Measurements from ENCODE around the gene GRM1. TPM values are rescaled to one million over a fixed set of nuclear protein-coding genes. Genes with fewer than 3 reads are reported as not detected.

The GRM1 gene
- polyA plus RNA-seq, 3 donors from 2014 or later = 0.02 TPM; not detected in 2

DNA sequence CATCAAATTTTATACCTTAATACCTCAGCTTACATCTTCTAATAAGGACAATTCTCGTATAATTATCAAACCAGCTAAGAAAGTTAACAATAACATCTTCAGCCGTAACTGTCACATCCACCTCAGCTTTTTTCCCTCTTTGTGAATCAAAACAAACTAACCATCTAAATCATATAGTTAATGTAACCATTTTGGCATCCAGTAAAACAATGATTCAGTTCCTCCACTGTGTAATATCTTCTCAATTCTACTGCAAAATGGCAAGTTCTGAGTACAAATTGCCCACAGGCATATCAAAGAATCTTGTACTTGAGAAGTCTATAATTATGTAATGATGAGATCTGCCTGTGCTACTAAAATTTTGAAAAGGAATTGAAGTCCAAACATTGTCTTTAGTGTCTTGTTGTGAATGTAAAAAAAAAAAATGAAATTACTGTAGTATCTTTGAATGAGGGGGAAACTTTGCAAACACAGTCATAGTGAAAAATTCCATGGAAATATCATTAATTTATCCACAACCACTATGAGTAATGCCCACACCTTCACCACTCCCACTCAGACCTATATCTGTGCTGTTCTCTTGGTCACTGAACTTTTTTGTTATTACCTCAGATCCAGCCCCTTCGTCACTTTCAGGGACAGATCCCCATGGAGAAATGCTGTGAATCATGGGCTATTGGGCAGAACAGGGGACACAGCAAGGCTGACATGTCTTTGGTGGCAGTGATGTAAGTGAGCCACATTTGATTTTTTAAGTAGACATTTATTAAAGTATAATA, 336.1 kb downstream of the GRM1 start:
- Mint-ChIP-seq H3K4me3 (no peak overlapping the region), H3K27ac (no peak overlapping the region)
- DNase-seq = no peak

DNA sequence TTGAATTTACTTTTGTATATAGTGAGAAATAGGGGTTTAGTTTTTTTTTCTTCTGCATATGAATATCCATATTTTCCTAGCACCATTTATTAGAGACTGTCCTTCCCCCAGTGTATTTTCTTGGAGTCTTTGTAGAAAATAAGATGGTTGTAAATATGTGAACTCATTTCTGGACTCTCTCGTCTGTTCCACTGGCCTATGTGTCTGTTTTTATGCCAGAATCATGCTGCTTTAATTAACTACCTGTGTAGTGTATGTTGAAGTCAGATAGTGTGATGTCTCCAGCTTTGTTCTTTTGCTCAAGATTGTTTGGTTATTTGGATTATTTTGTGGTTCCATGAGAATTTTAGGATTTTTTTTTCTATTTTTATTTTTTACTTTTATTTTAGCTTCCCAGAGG, 338.2 kb downstream of the GRM1 start:
- no peaks in the 10 kb centered on the region for H3K27me3 Mint-ChIP-seq (ENCODE audit: low read depth in 3 of 3)
- H3K4me3 Mint-ChIP-seq = no peak overlapping the region
- no peaks in the 10 kb centered on the region for H3K36me3 Mint-ChIP-seq
- H3K4me1 Mint-ChIP-seq = no peaks in the 10 kb centered on the region
- H3K27ac Mint-ChIP-seq = no peak overlapping the region
- DNase-seq = no peak
- H3K9me3 Mint-ChIP-seq = peaks cover 0 to 13% (median 6%) of the 10 kb centered on the region in 6 donors

More for the DNA sequence above, 336.1 kb downstream of the GRM1 start:
- Mint-ChIP-seq H3K9me3 (peaks cover 0 to 10% (median 3%) of the 10 kb centered on the region in 6 donors), H3K4me1 (no peaks in the 10 kb centered on the region), H3K36me3 (no peaks in the 10 kb centered on the region), H3K27me3 (ENCODE audit: low read depth in 3 of 3) (no peaks in the 10 kb centered on the region)

DNA sequence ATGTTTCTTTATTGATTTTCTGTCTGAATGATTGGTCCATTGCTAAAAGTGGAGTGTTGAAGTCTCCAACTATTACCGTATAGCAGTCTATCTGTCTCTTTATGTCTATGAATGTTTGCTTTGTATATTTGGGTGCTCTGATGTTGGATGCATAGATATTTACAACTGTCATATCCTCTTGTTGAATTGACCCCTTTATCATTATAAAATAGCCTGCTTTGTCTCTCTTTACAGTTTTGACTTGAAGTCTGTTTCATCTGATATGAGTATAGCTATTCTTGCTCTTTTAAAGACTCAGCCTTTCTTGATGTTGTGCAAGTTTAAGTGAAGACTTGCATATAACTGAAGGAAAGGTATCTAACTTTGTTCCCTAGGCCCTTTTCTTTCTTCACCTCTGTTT, 341.0 kb downstream of the GRM1 start:
- no peak overlapping the region for H3K4me3 Mint-ChIP-seq
- no peaks in the 10 kb centered on the region for H3K36me3 Mint-ChIP-seq
- no peak overlapping the region for H3K27ac Mint-ChIP-seq
- no peak for DNase-seq
- no peaks in the 10 kb centered on the region for H3K27me3 Mint-ChIP-seq (ENCODE audit: low read depth in 3 of 3)
- no peaks in the 10 kb centered on the region for H3K4me1 Mint-ChIP-seq
- peaks cover 3 to 26% (median 15%) of the 10 kb centered on the region in 6 donors for H3K9me3 Mint-ChIP-seq

- H3K27ac Mint-ChIP-seq = no peak overlapping the region
- H3K4me3 Mint-ChIP-seq = no peak overlapping the region
- H3K27me3 Mint-ChIP-seq (ENCODE audit: low read depth in 3 of 3) = peaks cover 0 to 4% (median 0%) of the 10 kb centered on the region in 3 donors
- H3K36me3 Mint-ChIP-seq = no peaks in the 10 kb centered on the region
- no peak for DNase-seq
- peaks cover 0 to 22% (median 4%) of the 10 kb centered on the region in 6 donors for H3K9me3 Mint-ChIP-seq
- no peaks in the 10 kb centered on the region for H3K4me1 Mint-ChIP-seq
Measured at GRCh38 chr6:146381486-146381885, 352.6 kb downstream of the GRM1 start.

DNA sequence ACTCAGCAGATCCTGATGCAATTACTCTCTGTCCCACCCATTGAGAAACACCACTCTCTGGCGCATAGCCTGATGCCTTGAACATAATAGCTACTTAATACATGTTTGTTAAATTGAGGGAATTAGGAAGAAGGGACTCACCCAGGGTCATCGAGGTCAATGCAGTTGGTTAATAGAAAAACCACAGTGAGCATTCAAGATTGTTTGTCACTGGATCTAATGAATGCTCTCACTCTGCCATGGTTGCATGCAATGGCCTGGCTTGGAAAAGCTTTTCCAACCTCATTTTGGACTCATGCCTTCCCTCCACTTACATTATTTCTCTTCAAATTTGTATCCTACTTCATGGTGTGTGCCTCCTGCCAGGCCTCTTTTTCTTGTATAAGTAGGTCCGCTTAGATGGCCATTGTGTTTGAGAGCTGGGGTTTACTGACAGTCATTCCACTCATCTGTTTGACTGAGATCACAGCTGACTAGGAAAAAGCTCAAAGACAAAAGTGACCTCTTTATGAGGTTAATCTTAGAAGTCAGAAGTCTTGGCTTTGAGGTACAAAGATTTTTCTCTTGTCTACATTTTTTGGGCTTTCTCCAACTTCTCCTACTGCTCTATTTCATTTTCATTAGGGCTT, 360.0 kb downstream of the GRM1 start:
- Mint-ChIP-seq H3K27me3 (ENCODE audit: low read depth in 3 of 3) (peaks cover 0 to 1% (median 0%) of the 10 kb centered on the region in 3 donors), H3K9me3 (peaks cover 0 to 9% (median under 1%) of the 10 kb centered on the region in 6 donors), H3K36me3 (no peaks in the 10 kb centered on the region), H3K27ac (no peak overlapping the region), H3K4me1 (no peaks in the 10 kb centered on the region), H3K4me3 (no peak overlapping the region)
- no peak for DNase-seq

GRCh38 chr6:146389740-146390139, 360.9 kb downstream of the GRM1 start:
- no peak for DNase-seq
- no peaks in the 10 kb centered on the region for H3K27me3 Mint-ChIP-seq (ENCODE audit: low read depth in 3 of 3)
- no peak overlapping the region for H3K27ac Mint-ChIP-seq
- no peaks in the 10 kb centered on the region for H3K4me1 Mint-ChIP-seq
- H3K36me3 Mint-ChIP-seq = no peaks in the 10 kb centered on the region
- H3K4me3 Mint-ChIP-seq = no peak overlapping the region
- peaks cover 0 to 9% (median 1%) of the 10 kb centered on the region in 6 donors for H3K9me3 Mint-ChIP-seq

DNA sequence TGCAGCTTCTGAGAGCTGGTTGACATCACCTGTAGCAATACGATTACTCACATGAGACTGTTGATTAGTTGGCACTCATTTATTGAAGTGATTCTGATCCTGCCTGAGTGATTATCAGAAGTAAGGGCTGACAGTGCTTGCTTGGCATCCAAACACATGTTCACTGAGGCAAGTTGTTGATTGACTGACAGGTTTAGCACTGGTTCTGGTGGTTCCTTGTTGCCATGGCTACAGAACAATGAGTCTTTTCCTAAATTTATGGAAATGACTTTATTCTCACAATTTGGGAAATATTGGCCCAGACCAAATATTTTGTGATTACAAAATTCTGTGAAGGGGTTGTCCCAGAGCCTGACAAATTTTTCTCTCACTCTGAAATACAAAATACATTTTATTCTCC, 368.8 kb downstream of the GRM1 start:
- no peak overlapping the region for H3K4me3 Mint-ChIP-seq
- peaks cover 0 to 11% (median 5%) of the 10 kb centered on the region in 6 donors for H3K9me3 Mint-ChIP-seq

DNA sequence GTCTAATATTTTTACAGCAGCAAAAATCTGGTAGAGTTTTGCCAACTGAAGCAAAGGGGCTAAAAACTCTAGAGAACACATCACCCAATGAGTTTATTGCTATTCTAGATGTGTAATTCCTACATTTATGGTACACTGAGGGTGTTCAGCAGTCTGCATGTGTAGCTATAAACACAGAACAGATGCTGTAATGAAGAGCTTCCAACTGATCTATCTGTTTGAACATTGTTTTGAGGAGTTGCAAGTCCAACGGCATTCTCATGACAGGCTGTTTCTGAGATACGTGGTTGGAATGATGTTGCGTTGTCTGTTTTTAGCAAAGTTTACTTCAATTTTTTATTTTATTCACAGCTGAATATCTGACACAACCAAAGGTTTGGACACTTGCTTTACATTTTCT, 373.6 kb downstream of the GRM1 start:
- H3K4me1 Mint-ChIP-seq = no peaks in the 10 kb centered on the region
- no peak overlapping the region for H3K4me3 Mint-ChIP-seq
- no peaks in the 10 kb centered on the region for H3K36me3 Mint-ChIP-seq
- no peak overlapping the region for H3K27ac Mint-ChIP-seq
- peaks cover 2 to 14% (median 7%) of the 10 kb centered on the region in 6 donors for H3K9me3 Mint-ChIP-seq
- DNase-seq = no peak
- peaks cover 0 to 2% (median 0%) of the 10 kb centered on the region in 3 donors for H3K27me3 Mint-ChIP-seq (ENCODE audit: low read depth in 3 of 3)

More for the DNA sequence above, 368.8 kb downstream of the GRM1 start:
- H3K27ac Mint-ChIP-seq = no peak overlapping the region
- H3K36me3 Mint-ChIP-seq = no peaks in the 10 kb centered on the region
- H3K27me3 Mint-ChIP-seq (ENCODE audit: low read depth in 3 of 3) = no peaks in the 10 kb centered on the region
- H3K4me1 Mint-ChIP-seq = no peaks in the 10 kb centered on the region
- DNase-seq = no peak

- no peak for DNase-seq
- H3K36me3 Mint-ChIP-seq = no peaks in the 10 kb centered on the region
- H3K9me3 Mint-ChIP-seq = peaks cover 0 to 11% (median 8%) of the 10 kb centered on the region in 6 donors
- H3K4me3 Mint-ChIP-seq = no peak overlapping the region
- H3K27me3 Mint-ChIP-seq (ENCODE audit: low read depth in 3 of 3) = peaks cover 0 to 2% (median 0%) of the 10 kb centered on the region in 3 donors
- H3K4me1 Mint-ChIP-seq = no peaks in the 10 kb centered on the region
- no peak overlapping the region for H3K27ac Mint-ChIP-seq
Measured at GRCh38 chr6:146408583-146408982, 379.7 kb downstream of the GRM1 start.

DNA sequence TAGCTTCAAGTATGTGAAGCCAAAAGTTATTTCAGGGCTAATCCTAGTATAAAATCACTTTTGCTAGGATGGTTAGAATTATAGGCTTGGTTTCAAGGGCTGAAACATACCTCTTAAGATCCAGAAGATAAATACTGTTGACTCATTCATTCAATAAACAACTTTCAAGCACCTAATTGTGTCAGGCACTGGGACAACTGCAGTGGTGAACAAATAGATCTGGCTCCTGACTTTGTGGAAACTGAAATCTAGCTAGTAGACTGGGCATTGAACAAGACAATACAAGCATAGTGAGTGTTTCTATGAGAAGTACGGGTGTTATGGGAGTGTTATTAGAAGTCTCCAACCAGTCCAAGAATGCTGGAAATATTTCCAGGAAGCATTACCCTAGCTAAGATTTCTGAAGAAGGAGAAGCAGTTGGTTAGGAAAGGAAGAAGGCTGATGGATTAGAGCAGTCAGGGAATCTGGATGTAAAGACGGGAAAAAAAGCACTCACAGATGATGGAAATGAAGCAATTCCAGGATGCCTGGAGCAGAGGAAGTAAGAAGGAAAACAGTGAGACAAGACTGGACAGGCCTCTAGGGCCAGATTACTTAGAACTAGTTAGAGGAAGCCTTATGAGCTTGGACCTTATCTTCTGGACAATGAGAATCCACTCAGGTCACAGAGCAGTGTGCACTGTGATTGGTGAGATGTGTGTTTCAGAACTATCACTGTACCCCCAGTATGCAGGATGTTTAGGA, 382.2 kb downstream of the GRM1 start:
- Mint-ChIP-seq H3K9me3 (peaks cover 0 to 8% (median 5%) of the 10 kb centered on the region in 6 donors), H3K4me1 (no peaks in the 10 kb centered on the region), H3K27ac (no peak overlapping the region), H3K4me3 (no peak overlapping the region), H3K36me3 (no peaks in the 10 kb centered on the region), H3K27me3 (ENCODE audit: low read depth in 3 of 3) (no peaks in the 10 kb centered on the region)
- DNase-seq = no peak

DNA sequence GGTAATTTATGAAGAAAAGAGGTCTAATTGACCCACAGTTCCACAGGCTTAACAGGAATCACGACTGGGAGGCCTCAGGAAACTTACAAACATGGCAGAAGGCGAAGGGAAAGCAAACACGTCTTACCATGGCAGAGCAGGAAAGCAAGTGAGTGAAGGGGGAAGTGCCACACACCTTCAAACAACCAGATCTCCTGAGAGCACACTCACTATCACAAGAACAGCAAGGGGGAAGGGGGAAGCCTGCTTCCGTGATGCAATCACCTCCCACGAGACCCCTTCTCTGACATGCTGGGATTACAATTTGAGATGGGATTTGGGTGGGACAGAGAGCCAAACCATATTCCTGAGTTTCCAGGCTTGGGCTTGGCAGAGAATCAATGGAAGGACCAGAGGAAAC, 390.7 kb downstream of the GRM1 start:
- no peak overlapping the region for H3K4me3 Mint-ChIP-seq
- H3K27me3 Mint-ChIP-seq (ENCODE audit: low read depth in 3 of 3) = peaks cover 0 to 3% (median 2%) of the 10 kb centered on the region in 3 donors
- H3K9me3 Mint-ChIP-seq = peaks cover 0 to 2% (median 0%) of the 10 kb centered on the region in 6 donors
- peaks cover 4 to 17% of the 10 kb centered on the region in 2 donors for H3K4me1 Mint-ChIP-seq
- no peak for DNase-seq
- no peaks in the 10 kb centered on the region for H3K36me3 Mint-ChIP-seq
- H3K27ac Mint-ChIP-seq = no peak overlapping the region

DNA sequence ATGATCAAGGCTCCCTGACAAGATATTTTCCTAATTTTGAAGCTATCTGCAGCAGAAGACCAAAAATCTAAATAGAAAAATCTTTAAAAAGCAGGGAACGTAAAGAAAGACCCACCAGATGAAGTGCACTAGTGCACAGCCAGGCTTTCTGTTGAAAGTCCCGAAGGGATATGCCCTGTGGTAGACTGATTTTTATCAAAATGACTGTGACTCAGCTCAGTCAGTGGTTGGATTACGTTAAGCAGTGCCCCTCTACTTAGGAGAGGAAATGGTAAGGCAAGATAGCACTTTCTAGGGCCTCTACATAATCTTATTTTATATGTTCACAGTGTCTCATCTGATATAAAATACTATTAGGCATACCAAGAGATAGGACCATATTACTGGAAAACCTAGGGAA, 391.4 kb downstream of the GRM1 start:
- Mint-ChIP-seq H3K4me1 (peaks cover 4 to 17% of the 10 kb centered on the region in 2 donors), H3K27me3 (ENCODE audit: low read depth in 3 of 3) (peaks cover 0 to 3% (median 2%) of the 10 kb centered on the region in 3 donors), H3K27ac (no peak overlapping the region), H3K4me3 (no peak overlapping the region), H3K36me3 (no peaks in the 10 kb centered on the region), H3K9me3 (peaks cover 0 to 2% (median 0%) of the 10 kb centered on the region in 6 donors)
- DNase-seq = no peak

DNA sequence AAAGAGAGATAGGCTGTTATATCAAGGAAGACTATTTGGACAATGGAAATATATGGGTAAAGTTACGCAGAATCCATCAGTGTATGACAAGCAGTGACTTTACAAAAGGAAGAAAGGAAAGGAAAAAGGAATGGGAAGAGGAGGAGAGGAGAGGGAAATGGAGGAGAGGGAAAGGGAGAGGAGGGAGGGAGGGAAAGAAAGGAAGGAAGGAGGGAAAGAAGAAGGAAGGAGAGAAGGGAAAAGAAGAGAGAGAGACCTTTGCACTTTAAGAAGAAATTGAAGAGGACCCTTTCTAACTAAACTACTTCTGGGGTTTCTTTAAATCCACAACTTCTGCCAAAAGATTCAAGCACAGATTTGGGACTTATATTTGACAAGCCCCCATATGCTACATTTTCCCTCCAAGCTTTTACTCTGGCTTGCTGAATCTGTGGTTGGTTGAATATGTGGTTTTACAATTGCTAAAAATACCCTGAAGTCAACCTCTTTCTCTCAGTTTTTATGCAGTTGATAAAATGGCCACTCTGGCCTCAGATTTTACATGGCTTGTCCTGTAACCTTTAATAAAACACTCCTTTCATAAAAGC, 394.0 kb downstream of the GRM1 start:
- Mint-ChIP-seq H3K36me3 (no peaks in the 10 kb centered on the region), H3K27me3 (ENCODE audit: low read depth in 3 of 3) (peaks cover 0 to 2% (median 2%) of the 10 kb centered on the region in 3 donors), H3K27ac (peak overlapping the region in 1 of 6 donors; percentile 32), H3K9me3 (peaks cover 0 to 6% (median under 1%) of the 10 kb centered on the region in 6 donors), H3K4me3 (peak overlapping the region in 1 of 5 donors; percentile 44), H3K4me1 (peaks cover 4 to 17% of the 10 kb centered on the region in 2 donors)
- DNase-seq = no peak
